GM13976 (cell line): ENCODE measurements around the gene ABHD11.
A peak's percentile ranks its signal among the peaks of the same experiment; 100 is the strongest.

Source experiments
- DNase-seq: peaks from one replicate; pipeline ENCODE4 v3.0.0; 2012; ENCODE audit warnings: low spot score
- CTCF ChIP-seq: IDR thresholded peaks from 2 replicates; pipeline ENCODE4 v1.5.1; 2012; ENCODE audit warnings: borderline replicate concordance, mild to moderate bottlenecking; ENCODE audit not compliant: insufficient read depth; ENCODE audit errors: extremely low read depth, missing control alignments, control extremely low read depth
- in situ Hi-C: fragments of 300-500 bp; cut with MboI; formaldehyde crosslinking; loops from one replicate; pipeline ENCODE4 v1.12.0; 2022; ENCODE audit warnings: low sequenced_read_pairs, mixed read lengths, inconsistent platforms; ENCODE audit not compliant: unreplicated experiment

Gene ABHD11

GRCh38 chr7:73705551-73705920, 33.1 kb downstream of the ABHD11 start:
- DNase-seq: no peak
- TF ChIP-seq CTCF: no peak
- in situ Hi-C loops: no loop called here

- DNase-seq: no peak
- no peak for TF ChIP-seq CTCF
- in situ Hi-C loops: no loop called here
These were observed 33.7 kb downstream of the ABHD11 start for GRCh38 chr7:73704640-73705550.

GRCh38 chr7:73703757-73704639, 34.6 kb downstream of the ABHD11 start:
- in situ Hi-C loops: no loop called here
- no peak for TF ChIP-seq CTCF
- peak; percentile 80 for DNase-seq

DNA sequence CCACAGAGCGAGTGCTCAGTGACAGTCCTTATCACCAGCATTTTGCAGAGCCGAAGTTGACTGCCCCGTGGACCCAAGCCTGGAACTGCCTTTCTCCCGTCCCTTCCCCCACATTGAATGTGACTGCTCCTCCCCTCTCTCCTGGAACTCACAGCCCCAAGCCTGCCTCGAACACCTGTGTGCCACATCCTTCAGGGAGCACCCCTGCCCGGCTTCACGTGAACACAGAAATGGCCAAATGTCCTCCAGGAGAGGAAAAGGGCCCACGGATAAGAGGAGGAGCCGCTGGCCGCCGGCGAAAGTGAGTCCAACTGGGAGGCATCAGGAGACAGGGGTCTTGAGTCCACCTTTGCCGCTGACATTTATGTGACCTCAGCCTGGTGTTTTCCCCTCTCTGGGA, 35.4 kb downstream of the ABHD11 start:
- TF ChIP-seq CTCF: no peak
- in situ Hi-C loops: no loop called here
- no peak for DNase-seq

- no peak for DNase-seq
- TF ChIP-seq CTCF: no peak
- in situ Hi-C loops: no loop called here
These were observed 35.9 kb downstream of the ABHD11 start for GRCh38 chr7:73702665-73703064.

DNA sequence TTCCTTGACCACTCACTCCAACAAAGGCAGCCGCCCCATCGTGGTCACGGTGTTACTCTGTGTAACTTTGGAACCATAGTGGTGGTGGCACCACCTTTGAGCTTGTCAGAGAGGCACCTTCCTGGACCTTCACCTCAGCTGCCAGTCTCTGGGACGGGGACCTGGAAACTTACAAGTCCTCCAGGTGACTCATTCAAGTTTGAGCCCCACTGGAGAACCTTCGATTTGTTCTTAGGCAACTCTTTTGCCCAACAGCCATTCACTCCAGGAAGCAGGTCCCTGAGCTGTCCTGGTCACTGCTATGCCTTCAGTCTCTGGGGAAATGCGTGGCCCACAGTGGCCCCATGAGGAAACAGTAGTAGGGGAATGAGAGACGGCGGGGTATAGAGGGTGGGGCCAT, 36.4 kb downstream of the ABHD11 start:
- in situ Hi-C loops: no loop called here
- no peak for DNase-seq
- TF ChIP-seq CTCF: no peak
